Measurements from ENCODE around the gene MFAP3. TPM values are rescaled to one million over a fixed set of nuclear protein-coding genes. Genes with fewer than 3 reads are reported as not detected.

The MFAP3 gene
- total and polyA plus RNA-seq, 2 donors (not counting 1 experiment from before 2014, with no cell fraction given): 4.8 to 27.1 TPM

GRCh38 chr5:154078272-154078671 is 39.5 kb downstream of the MFAP3 start:
- Histone ChIP-seq H2AFZ (ENCODE audit: insufficient read depth, low read depth, low read length, poor library complexity, severe bottlenecking) (no peak overlapping the region), H3K36me3 (replicated peaks in 1 of 2; ENCODE audit: control extremely low read depth in 1 of 2, control insufficient read depth in 1 of 2, extremely low read depth in 1 of 2, insufficient read depth in 2 of 2, low read length in 1 of 2) (no peaks in the 10 kb centered on the region), H3K4me1 (ENCODE audit: control insufficient read depth in 2 of 2, insufficient read depth in 2 of 2, low read length in 2 of 2) (no peaks in the 10 kb centered on the region), H3K4me3 (ENCODE audit: control extremely low read depth in 1 of 5, extremely low read depth in 1 of 5, insufficient read depth in 1 of 5, low read depth in 2 of 5, low read length in 4 of 5) (no peak overlapping the region), H3K9me3 (ENCODE audit: control extremely low read depth in 1 of 3, control insufficient read depth in 2 of 3, insufficient read depth in 1 of 3, low read length in 2 of 3) (no peaks in the 10 kb centered on the region), H4K20me1 (ENCODE audit: control insufficient read depth, insufficient read depth, low read length, poor library complexity, severe bottlenecking) (no peaks in the 10 kb centered on the region), H3K4me2 (replicated peaks; ENCODE audit: low read depth, low read length, poor library complexity, severe bottlenecking) (no peak overlapping the region), H3K27me3 (replicated peaks in 1 of 4; ENCODE audit: control extremely low read depth in 1 of 4, control insufficient read depth in 3 of 4, insufficient read depth in 4 of 4, low read length in 3 of 4) (no peaks in the 10 kb centered on the region), H3K27ac (ENCODE audit: low read length in 2 of 2) (no peak overlapping the region), H3K79me2 (ENCODE audit: control insufficient read depth, insufficient read depth, low read length) (no peaks in the 10 kb centered on the region), H3K9ac (ENCODE audit: low read length) (no peak overlapping the region)
- Mint-ChIP-seq H3K27ac (no peak overlapping the region), H3K4me3 (no peak overlapping the region), H3K27me3 (peaks cover 14% of the 10 kb centered on the region), H3K4me1 (no peaks in the 10 kb centered on the region), H3K9me3 (ENCODE audit: insufficient read depth) (no peaks in the 10 kb centered on the region)
- TF ChIP-seq CTCF (IDR thresholded peaks at IDR 0.05): no peak
- no peak for TF ChIP-seq EZH2 (IDR thresholded peaks at IDR 0.05; ENCODE audit: borderline replicate concordance, insufficient read depth, low read depth, low read length, poor library complexity, severe bottlenecking)
- intact Hi-C loops (cut with micrococcal nuclease): no loop called here
- ChIA-PET POLR2A (no interaction called here), CTCF (interaction anchor here (1.4 to 2.0 kb wide), 2 partner anchors 10 to 327 kb away, joined by 4 to 11 read pairs; no protein-coding TSS in a partner anchor)
- no CpG with 5 or more reads among the region's 1 CpG for WGBS (ENCODE audit: insufficient coverage)
- DNase-seq (no peak), ATAC-seq (ENCODE audit: low read depth) (no peak)

GRCh38 chr5:154081246-154081645 is 42.5 kb downstream of the MFAP3 start:
- no peaks in the 10 kb centered on the region for H3K36me3 ChIP-seq (replicated peaks in 1 of 2; ENCODE audit: control extremely low read depth in 1 of 2, control insufficient read depth in 1 of 2, extremely low read depth in 1 of 2, insufficient read depth in 2 of 2, low read length in 1 of 2)
- no peaks in the 10 kb centered on the region for H4K20me1 ChIP-seq (ENCODE audit: control insufficient read depth, insufficient read depth, low read length, poor library complexity, severe bottlenecking)
- no peaks in the 10 kb centered on the region for H3K4me1 ChIP-seq (ENCODE audit: control insufficient read depth in 2 of 2, insufficient read depth in 2 of 2, low read length in 2 of 2)
- WGBS (ENCODE audit: insufficient coverage): 94% methylated on average over 2 of the region's 2 CpGs
- no peak overlapping the region for H3K4me2 ChIP-seq (replicated peaks; ENCODE audit: low read depth, low read length, poor library complexity, severe bottlenecking)
- no peak overlapping the region for H3K27ac Mint-ChIP-seq
- H3K4me3 Mint-ChIP-seq: no peak overlapping the region
- H3K4me3 ChIP-seq (ENCODE audit: control extremely low read depth in 1 of 5, extremely low read depth in 1 of 5, insufficient read depth in 1 of 5, low read depth in 2 of 5, low read length in 4 of 5): no peak overlapping the region
- H3K27me3 ChIP-seq (replicated peaks in 1 of 4; ENCODE audit: control extremely low read depth in 1 of 4, control insufficient read depth in 3 of 4, insufficient read depth in 4 of 4, low read length in 3 of 4): peaks cover 0 to 4% (median 0%) of the 10 kb centered on the region in 4 experiments
- POLR2A ChIA-PET: no interaction called here
- TF ChIP-seq EZH2 (IDR thresholded peaks at IDR 0.05; ENCODE audit: borderline replicate concordance, insufficient read depth, low read depth, low read length, poor library complexity, severe bottlenecking) (no peak), CTCF (IDR thresholded peaks at IDR 0.05) (no peak)
- no peaks in the 10 kb centered on the region for H3K4me1 Mint-ChIP-seq
- H3K9ac ChIP-seq (ENCODE audit: low read length): no peak overlapping the region
- CTCF ChIA-PET: no interaction called here
- no peak overlapping the region for H3K27ac ChIP-seq (ENCODE audit: low read length in 2 of 2)
- H3K79me2 ChIP-seq (ENCODE audit: control insufficient read depth, insufficient read depth, low read length): no peaks in the 10 kb centered on the region
- ATAC-seq (ENCODE audit: low read depth): no peak
- no peak for DNase-seq
- H3K27me3 Mint-ChIP-seq: peaks cover 15% of the 10 kb centered on the region
- no peaks in the 10 kb centered on the region for H3K9me3 Mint-ChIP-seq (ENCODE audit: insufficient read depth)
- H2AFZ ChIP-seq (ENCODE audit: insufficient read depth, low read depth, low read length, poor library complexity, severe bottlenecking): no peak overlapping the region
- intact Hi-C loops (cut with micrococcal nuclease): no loop called here
- no peaks in the 10 kb centered on the region for H3K9me3 ChIP-seq (ENCODE audit: control extremely low read depth in 1 of 3, control insufficient read depth in 2 of 3, insufficient read depth in 1 of 3, low read length in 2 of 3)
